ENCODE data around the gene NBPF1. TPM values are rescaled to one million over a fixed set of nuclear protein-coding genes. Genes with fewer than 3 reads are reported as not detected.
"Not testable (repeated sequence)": the region's sequence is repeated elsewhere in the genome, so short reads cannot be mapped to it uniquely, and the experiment has no call there.

NBPF1 gene
- total RNA-seq, 6 experiments from 2014 or later, result 22.7 to 30.7 (median 24.1) TPM

DNA sequence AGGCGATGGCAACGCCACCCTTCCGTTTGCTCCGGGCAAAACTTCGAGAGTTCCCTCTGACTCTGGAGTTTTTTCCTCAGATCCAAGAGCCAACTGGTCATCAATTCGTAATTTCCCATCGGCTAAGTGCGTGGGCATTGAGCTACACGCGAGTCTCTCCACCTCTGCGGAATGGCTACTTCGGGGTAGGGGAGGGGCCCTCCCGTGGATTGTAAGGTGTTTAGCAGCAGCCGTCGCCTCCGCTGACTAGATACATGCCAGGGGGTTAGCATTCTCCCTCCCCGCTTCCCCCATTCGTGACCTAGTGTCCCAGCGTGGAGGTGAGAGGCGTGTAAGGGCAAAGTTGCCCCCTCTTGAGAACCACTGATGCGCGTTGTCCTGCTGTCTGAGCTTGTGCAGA, 77.5 kb downstream of the NBPF1 start:
- H3K4me3 ChIP-seq; intact Hi-C loops (cut with DNase I); H3K27me3 ChIP-seq; H3K4me1 ChIP-seq; H3K9me3 ChIP-seq; H3K27ac ChIP-seq; DNase-seq; H3K36me3 ChIP-seq: not testable (repeated sequence)
- peak in 2 of 4 donors; percentile 30 to 59 for ATAC-seq
- 71% methylated on average over 10 of the region's 22 CpGs for WGBS (ENCODE audit: insufficient coverage, low coverage, low lambda C conversion rate, missing lambda C conversion rate)

DNA sequence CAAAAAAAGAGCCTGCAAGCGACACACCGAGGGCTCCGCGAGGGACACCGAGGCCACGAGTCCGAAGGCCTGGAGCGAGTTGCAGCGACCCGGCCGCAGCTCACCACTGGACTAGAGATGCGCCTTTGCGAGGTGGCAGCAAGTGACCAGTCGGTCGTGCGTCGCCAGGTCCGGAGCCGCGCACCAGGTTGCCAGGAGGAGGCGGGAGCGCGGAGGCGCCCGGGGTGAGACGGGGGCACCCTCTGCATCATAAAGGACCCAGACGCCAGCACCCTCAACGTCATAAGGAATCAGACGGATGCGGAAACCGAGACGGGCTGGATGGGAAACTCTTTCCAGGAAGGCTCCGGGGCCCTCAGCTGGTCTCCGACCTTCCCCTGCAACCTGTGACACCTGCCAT, 77.9 kb downstream of the NBPF1 start:
- ATAC-seq, result peak; percentile 13 to 32 (median 27)
- H3K4me1 ChIP-seq; intact Hi-C loops (cut with DNase I); H3K27ac ChIP-seq; H3K27me3 ChIP-seq; DNase-seq; H3K9me3 ChIP-seq; H3K4me3 ChIP-seq; H3K36me3 ChIP-seq: not testable (repeated sequence)
- 26% methylated on average over 18 of the region's 34 CpGs for WGBS (ENCODE audit: insufficient coverage, low coverage, low lambda C conversion rate, missing lambda C conversion rate)

DNA sequence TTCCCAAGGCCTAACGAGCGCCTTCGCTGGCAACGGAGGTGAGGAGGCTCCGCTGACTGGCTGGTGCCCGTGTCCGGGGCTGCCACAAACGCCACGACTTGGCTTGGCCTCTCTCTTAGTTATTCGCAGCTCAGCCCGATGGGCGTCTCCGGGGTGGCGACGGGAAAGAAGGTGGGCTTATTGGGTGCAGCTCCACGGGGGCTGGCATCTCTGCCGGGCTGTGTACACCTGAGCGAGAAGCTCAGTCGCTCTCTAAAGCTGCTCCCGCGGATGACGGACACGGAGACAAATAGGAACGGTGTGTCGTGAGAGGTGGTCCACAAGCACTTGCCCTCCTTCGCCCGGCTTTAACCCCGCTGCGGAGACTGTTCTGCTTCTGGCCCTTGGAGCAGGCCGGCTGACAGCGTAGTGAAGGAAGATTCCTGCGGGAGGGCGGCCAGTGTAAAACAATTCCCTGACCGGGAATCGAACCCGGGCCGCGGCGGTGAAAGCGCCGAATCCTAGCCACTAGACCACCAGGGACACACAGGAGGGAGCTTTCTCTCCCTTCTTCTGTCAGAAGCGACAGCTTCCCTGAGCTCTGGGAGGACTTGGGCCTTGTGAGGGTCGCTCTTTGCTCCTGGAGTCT, 78.4 kb downstream of the NBPF1 start:
- H3K4me1 ChIP-seq; H3K36me3 ChIP-seq; H3K27ac ChIP-seq; DNase-seq; H3K4me3 ChIP-seq; H3K27me3 ChIP-seq; H3K9me3 ChIP-seq; intact Hi-C loops (cut with DNase I): not testable (repeated sequence)
- ATAC-seq, result peak; percentile 54 to 80 (median 72)
- 11% methylated on average over 8 of the region's 43 CpGs for WGBS (ENCODE audit: insufficient coverage, low coverage, low lambda C conversion rate, missing lambda C conversion rate)

DNA sequence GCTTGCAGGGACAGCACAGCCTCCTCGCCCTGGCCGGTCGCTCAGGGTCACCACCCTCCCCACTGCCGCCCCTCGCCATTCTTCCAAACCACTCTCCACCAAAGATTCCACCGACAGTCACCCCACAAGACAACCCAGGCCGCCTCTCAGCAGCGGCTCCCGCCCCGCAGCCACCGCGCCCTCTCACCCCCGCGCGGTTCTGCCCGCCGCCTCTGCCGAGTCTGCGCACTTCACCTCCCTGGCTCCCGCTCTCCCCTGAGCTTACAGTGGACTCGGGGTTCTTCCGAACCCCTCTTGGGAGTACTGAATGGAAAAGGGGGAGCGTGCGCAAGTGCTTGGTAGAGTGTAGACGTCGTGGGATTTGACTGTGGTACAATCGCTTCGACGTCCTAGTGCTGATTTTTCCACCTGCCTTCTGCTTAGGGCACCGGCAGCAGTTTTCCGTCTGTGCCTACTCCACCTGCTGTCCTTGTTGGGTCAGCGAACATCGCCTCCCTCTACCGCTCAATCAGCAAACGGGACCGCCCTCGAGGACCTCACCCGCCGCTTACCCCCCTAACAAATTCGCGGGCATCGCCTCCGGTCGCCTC, 79.0 kb downstream of the NBPF1 start:
- H3K27ac ChIP-seq; H3K4me1 ChIP-seq; intact Hi-C loops (cut with DNase I); H3K27me3 ChIP-seq; H3K4me3 ChIP-seq; H3K36me3 ChIP-seq; H3K9me3 ChIP-seq; DNase-seq: not testable (repeated sequence)
- WGBS (ENCODE audit: insufficient coverage, low coverage, low lambda C conversion rate, missing lambda C conversion rate), result 14% methylated on average over 28 of the region's 44 CpGs
- peak; percentile 25 to 63 (median 41) for ATAC-seq

DNA sequence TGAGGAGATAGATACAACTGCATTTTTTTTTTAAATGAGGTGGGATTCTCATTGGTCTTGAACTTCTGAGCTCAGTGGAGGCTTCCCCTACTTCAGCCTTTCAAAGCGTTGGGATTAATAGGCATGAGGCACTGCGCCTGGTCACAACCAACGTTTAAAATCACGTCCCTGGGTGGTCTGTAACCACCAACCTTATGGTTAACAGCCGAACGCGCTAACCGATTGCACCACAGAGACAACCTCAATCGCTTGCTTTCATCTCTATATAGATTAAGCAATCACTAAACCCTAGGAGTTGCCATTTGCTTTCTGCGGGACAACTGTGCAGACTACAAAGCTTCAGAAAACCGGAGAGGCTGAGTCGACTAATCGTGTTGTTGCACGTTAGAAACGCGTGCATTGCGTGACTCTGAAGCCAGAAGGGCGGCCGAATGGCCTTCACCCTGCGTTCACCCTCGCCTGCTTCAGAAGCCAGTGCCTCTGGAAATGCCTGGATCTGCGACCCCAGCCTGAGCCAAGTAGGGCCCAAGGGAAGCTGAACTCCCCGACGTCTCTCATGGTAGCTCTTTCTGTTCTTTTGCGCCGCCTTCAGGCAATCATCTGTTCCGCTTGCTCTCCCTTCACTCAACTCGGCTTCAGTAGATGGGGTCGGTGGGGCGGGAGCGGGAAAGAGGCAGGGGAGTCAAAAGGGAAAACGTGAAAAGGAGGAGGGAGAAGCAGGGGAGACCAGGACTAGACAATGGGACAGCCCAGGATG, 81.0 kb downstream of the NBPF1 start:
- intact Hi-C loops (cut with DNase I); H3K9me3 ChIP-seq; H3K4me1 ChIP-seq; H3K4me3 ChIP-seq; DNase-seq; H3K27me3 ChIP-seq; H3K27ac ChIP-seq; H3K36me3 ChIP-seq: not testable (repeated sequence)
- WGBS (ENCODE audit: insufficient coverage, low coverage, low lambda C conversion rate, missing lambda C conversion rate), result 23% methylated on average over 21 of the region's 32 CpGs
- peak in 1 of 4 donors; percentile 59 for ATAC-seq

DNA sequence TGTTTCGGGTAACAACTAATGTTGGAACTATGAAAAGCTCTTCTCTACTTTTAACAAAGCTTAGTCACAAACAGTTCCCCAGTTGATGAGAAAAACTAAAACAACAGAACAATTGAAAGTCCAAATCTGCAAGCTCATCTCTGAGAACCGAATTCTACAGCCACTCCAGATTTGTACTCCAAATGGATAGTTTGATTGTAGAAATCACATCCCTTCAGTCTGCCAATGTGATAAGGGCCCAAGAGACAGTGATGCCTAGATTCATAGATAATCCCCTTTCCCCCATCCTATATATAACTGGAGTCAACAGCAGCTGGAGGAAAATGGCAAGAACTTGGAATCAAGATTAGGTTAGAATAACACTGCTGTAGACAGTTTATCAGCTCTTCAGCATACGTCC, 85.0 kb downstream of the NBPF1 start:
- H3K9me3 ChIP-seq; ATAC-seq; H3K36me3 ChIP-seq; DNase-seq; H3K4me3 ChIP-seq; H3K4me1 ChIP-seq; intact Hi-C loops (cut with DNase I); H3K27ac ChIP-seq; H3K27me3 ChIP-seq: not testable (repeated sequence)
- WGBS (ENCODE audit: insufficient coverage, low coverage, low lambda C conversion rate, missing lambda C conversion rate), result 58% methylated on average over 3 of the region's 3 CpGs

DNA sequence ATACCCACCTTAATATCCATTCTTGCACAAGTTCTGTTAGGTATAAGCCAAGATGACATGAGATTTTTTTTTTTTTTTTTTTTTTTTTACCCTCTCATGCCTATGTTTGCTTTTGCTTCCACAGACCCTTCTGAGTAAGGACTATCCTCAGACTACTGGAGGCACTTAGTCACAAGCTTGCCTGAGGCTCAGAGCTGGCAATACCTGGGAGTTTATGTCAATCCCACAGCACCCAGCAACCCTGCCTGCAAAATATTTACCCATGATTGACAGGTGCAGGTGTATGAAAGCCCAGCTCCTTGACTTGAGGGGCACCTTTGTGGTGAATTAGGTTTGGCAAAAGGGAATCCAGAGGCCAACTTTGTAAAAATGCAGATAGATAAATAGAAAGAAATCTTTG, 87.6 kb downstream of the NBPF1 start:
- H3K27me3 ChIP-seq; DNase-seq; ATAC-seq; H3K36me3 ChIP-seq; H3K4me3 ChIP-seq; H3K27ac ChIP-seq; intact Hi-C loops (cut with DNase I); H3K4me1 ChIP-seq; H3K9me3 ChIP-seq: not testable (repeated sequence)

DNA sequence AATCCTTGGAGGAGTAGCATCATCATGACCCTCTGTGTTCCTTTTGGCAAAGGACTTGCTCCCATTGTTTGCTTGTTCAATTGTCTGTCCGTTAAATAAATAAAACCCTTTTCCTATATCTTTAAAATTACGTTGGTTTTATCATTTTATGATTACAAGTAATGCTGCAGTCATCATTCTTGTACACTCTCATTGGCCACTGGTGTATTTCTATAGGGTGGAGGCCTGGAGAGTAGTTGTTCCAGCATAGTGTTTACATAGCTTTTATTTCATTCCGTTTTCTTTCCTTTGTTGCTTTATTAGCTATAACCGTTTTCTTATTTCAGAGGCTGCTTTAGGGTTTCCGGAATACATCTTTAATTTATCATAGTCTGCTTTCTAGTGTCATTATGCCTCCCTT, 91.7 kb downstream of the NBPF1 start:
- DNase-seq; H3K9me3 ChIP-seq; H3K4me3 ChIP-seq; H3K27ac ChIP-seq; H3K27me3 ChIP-seq; H3K36me3 ChIP-seq; ATAC-seq; H3K4me1 ChIP-seq; intact Hi-C loops (cut with DNase I): not testable (repeated sequence)
- WGBS (ENCODE audit: insufficient coverage, low coverage, low lambda C conversion rate, missing lambda C conversion rate), result 62% methylated on average over 5 of the region's 5 CpGs
